ENCODE results near the gene ARHGEF37. TPM values are rescaled to one million over a fixed set of nuclear protein-coding genes. Genes with fewer than 3 reads are reported as not detected.

ARHGEF37 gene
- total RNA-seq, 2 experiments from 2014 or later = 1.4 TPM; not detected in 1

DNA sequence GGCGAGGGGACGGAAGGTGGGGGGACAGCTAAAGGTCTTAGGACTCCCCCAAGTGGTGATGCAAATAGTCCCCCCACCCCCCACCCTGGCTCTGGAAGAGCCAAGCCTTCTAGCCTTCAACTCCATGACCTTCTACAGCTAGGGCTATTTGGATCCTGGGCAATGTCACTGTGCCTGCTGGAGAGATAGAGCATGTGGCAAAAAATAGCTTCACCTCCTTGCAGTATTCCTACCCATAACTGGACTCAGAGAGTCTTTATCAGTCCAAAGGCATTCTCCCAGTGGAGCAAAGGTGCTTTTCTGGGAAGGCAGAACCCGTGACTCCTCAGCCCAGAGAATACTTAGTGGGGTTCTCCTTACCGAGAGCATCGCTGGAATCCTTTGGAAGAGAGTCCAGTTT is 100.0 kb downstream of the ARHGEF37 start:
- no TSS peak for BruUV-seq (replicated peaks)
- no peak overlapping the region for H2AFZ ChIP-seq (ENCODE audit: low read length)
- POLR2A ChIA-PET = interaction anchor here (0.6 kb wide), 1 partner anchor 233 kb away, joined by 11 read pairs; no protein-coding TSS in a partner anchor
- H3K9me2 ChIP-seq (ENCODE audit: insufficient read depth, low read length) = no peaks in the 10 kb centered on the region
- CTCF ChIA-PET (ENCODE audit: unreplicated experiment) = no interaction called here
- no peaks in the 10 kb centered on the region for H4K20me1 ChIP-seq (ENCODE audit: insufficient read depth, low read length)
- no peaks in the 10 kb centered on the region for H3K9me3 ChIP-seq (ENCODE audit: low read length)
- intact Hi-C loops (cut with micrococcal nuclease; ENCODE audit: unreplicated experiment) = loop anchor here (2.0 kb wide), 1 partner anchor 50 kb away; the partner anchor contains the start of gene PPARGC1B
- no peaks in the 10 kb centered on the region for H3K79me2 ChIP-seq (ENCODE audit: insufficient read depth, low read depth, low read length)
- peak overlapping the region; percentile 41 for H3K27ac ChIP-seq (ENCODE audit: low read depth, low read length, poor library complexity, severe bottlenecking)
- H3K4me2 ChIP-seq (ENCODE audit: low read length) = peak overlapping the region; percentile 58
- H3K4me1 ChIP-seq (ENCODE audit: insufficient read depth, low read length, poor library complexity, severe bottlenecking) = peaks cover 19% of the 10 kb centered on the region
- DNase-seq (ENCODE audit: low spot score) = no peak
- TF ChIP-seq EZH2phosphoT487 (IDR thresholded peaks at IDR 0.05; ENCODE audit: borderline replicate concordance, low read depth, low read length) = no peak
- TF ChIP-seq, protein P1, sequence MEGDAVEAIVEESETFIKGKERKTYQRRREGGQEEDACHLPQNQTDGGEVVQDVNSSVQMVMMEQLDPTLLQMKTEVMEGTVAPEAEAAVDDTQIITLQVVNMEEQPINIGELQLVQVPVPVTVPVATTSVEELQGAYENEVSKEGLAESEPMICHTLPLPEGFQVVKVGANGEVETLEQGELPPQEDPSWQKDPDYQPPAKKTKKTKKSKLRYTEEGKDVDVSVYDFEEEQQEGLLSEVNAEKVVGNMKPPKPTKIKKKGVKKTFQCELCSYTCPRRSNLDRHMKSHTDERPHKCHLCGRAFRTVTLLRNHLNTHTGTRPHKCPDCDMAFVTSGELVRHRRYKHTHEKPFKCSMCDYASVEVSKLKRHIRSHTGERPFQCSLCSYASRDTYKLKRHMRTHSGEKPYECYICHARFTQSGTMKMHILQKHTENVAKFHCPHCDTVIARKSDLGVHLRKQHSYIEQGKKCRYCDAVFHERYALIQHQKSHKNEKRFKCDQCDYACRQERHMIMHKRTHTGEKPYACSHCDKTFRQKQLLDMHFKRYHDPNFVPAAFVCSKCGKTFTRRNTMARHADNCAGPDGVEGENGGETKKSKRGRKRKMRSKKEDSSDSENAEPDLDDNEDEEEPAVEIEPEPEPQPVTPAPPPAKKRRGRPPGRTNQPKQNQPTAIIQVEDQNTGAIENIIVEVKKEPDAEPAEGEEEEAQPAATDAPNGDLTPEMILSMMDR (conservative IDR thresholded peaks at IDR 0.05; ENCODE audit: low read length) = no peak
- H3K4me3 ChIP-seq (ENCODE audit: low read depth, low read length, poor library complexity, severe bottlenecking) = no peak overlapping the region
- no peaks in the 10 kb centered on the region for H3K36me3 ChIP-seq (ENCODE audit: insufficient read depth, low read length)

DNA sequence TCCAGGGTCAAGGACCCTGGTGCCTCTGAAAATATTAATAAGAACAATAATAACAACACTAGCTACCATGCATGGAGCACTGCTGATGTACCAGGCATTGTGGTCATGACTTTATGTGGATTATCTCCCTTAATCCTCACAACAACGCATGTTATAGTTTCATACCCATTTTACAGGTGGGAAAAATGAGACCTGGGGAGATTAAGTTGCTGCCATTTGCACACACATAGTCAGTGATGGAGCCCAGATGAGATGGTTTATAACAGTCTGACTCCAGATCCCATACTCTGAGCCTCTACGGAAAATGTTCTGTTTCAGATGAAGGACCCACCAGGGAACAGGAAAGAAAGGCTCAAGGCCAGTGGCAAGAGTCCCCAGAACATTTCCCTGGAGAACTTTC is 100.6 kb downstream of the ARHGEF37 start:
- CTCF ChIA-PET (ENCODE audit: unreplicated experiment) = interaction anchor here (1.3 kb wide), 1 partner anchor 15 kb away, joined by 3 read pairs; no protein-coding TSS in a partner anchor
- POLR2A ChIA-PET = no interaction called here
- intact Hi-C loops (cut with micrococcal nuclease; ENCODE audit: unreplicated experiment) = loop anchor here (2.0 kb wide), 1 partner anchor 49 kb away; the partner anchor contains the start of gene PPARGC1B

DNA sequence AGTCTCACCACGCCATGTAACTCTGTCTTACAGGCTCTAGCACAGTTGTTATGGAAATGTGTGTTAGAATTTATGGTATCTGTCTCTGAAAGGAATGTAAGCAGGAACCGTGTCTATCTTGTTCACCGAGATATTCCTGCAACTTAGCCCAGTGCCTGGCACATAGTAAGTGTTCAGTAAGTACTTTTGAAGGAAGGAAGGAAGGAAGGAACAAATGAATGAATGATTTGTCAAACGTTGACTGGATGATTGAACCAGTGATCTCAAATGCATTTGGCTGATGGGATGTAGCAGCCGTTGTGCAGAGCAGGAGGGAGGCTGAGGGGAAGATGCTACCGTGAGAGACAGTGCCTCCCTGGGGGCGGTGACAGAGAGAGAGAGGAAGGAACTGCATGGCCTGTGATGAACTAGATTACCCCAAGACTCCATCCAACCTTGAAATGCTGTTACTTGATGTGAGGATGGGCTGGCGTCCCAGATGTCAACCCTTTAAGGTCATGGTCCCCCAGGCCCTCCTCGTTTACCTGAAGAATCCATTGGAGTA is 101.3 kb downstream of the ARHGEF37 start:
- H3K36me3 ChIP-seq (ENCODE audit: insufficient read depth, low read length) = no peaks in the 10 kb centered on the region
- POLR2A ChIA-PET = no interaction called here
- H4K20me1 ChIP-seq (ENCODE audit: insufficient read depth, low read length) = no peaks in the 10 kb centered on the region
- intact Hi-C loops (cut with micrococcal nuclease; ENCODE audit: unreplicated experiment) = no loop called here
- H3K4me3 ChIP-seq (ENCODE audit: low read depth, low read length, poor library complexity, severe bottlenecking) = no peak overlapping the region
- H3K27ac ChIP-seq (ENCODE audit: low read depth, low read length, poor library complexity, severe bottlenecking) = no peak overlapping the region
- H3K79me2 ChIP-seq (ENCODE audit: insufficient read depth, low read depth, low read length) = no peaks in the 10 kb centered on the region
- DNase-seq (ENCODE audit: low spot score) = peak; percentile 21
- TF ChIP-seq EZH2phosphoT487 (IDR thresholded peaks at IDR 0.05; ENCODE audit: borderline replicate concordance, low read depth, low read length) = no peak
- TF ChIP-seq, protein P1 (conservative IDR thresholded peaks at IDR 0.05; ENCODE audit: low read length) = no peak
- no peaks in the 10 kb centered on the region for H3K9me3 ChIP-seq (ENCODE audit: low read length)
- no peak overlapping the region for H2AFZ ChIP-seq (ENCODE audit: low read length)
- H3K9me2 ChIP-seq (ENCODE audit: insufficient read depth, low read length) = no peaks in the 10 kb centered on the region
- H3K4me2 ChIP-seq (ENCODE audit: low read length) = no peak overlapping the region
- H3K4me1 ChIP-seq (ENCODE audit: insufficient read depth, low read length, poor library complexity, severe bottlenecking) = peaks cover 19% of the 10 kb centered on the region
- BruUV-seq (replicated peaks) = no TSS peak
- CTCF ChIA-PET (ENCODE audit: unreplicated experiment) = interaction anchor here (1.3 kb wide), 1 partner anchor 15 kb away, joined by 3 read pairs; no protein-coding TSS in a partner anchor

More for the DNA sequence above, 100.6 kb downstream of the ARHGEF37 start:
- no peaks in the 10 kb centered on the region for H3K36me3 ChIP-seq (ENCODE audit: insufficient read depth, low read length)
- TF ChIP-seq, protein P1 (conservative IDR thresholded peaks at IDR 0.05; ENCODE audit: low read length) = no peak
- H3K4me2 ChIP-seq (ENCODE audit: low read length) = no peak overlapping the region
- DNase-seq (ENCODE audit: low spot score) = no peak
- no peaks in the 10 kb centered on the region for H3K9me2 ChIP-seq (ENCODE audit: insufficient read depth, low read length)
- H3K27ac ChIP-seq (ENCODE audit: low read depth, low read length, poor library complexity, severe bottlenecking) = no peak overlapping the region
- no peak overlapping the region for H2AFZ ChIP-seq (ENCODE audit: low read length)
- no peaks in the 10 kb centered on the region for H3K79me2 ChIP-seq (ENCODE audit: insufficient read depth, low read depth, low read length)
- no TSS peak for BruUV-seq (replicated peaks)
- no peak overlapping the region for H3K4me3 ChIP-seq (ENCODE audit: low read depth, low read length, poor library complexity, severe bottlenecking)
- peaks cover 19% of the 10 kb centered on the region for H3K4me1 ChIP-seq (ENCODE audit: insufficient read depth, low read length, poor library complexity, severe bottlenecking)
- no peaks in the 10 kb centered on the region for H4K20me1 ChIP-seq (ENCODE audit: insufficient read depth, low read length)
- no peaks in the 10 kb centered on the region for H3K9me3 ChIP-seq (ENCODE audit: low read length)

All from OCI-LY7 (cell line).